Aorta (tissue), 5 donors: ENCODE data around the gene ETFBKMT. TPM values are rescaled to one million over a fixed set of nuclear protein-coding genes. Genes with fewer than 3 reads are reported as not detected.

Source experiments
- ATAC-seq: fragments of 200-7000 bp; cut with Tn5 transposase; one replicate; pipeline ENCODE4 v1.9.1; 2022; ENCODE audit warnings: moderate library complexity; ENCODE audit not compliant: low FRiP score
- DNase-seq, 2 donors: peaks; one replicate each; pipeline ENCODE4 v3.0.0-alpha.2; 2020
- H3K27ac ChIP-seq, 2 donors: one replicate each; pipeline ENCODE4 v1.5.1; 2013; ENCODE audit warnings: low read length in 2 of 2, mild to moderate bottlenecking in 2 of 2, moderate library complexity in 2 of 2, control low read depth in 1 of 2, inconsistent platforms in 1 of 2, low read depth in 1 of 2
- H3K27me3 ChIP-seq, 2 donors: one replicate each; pipeline ENCODE4 v1.6.1; 2013; ENCODE audit warnings: control low read depth in 1 of 2, low read length in 1 of 2, mild to moderate bottlenecking in 1 of 2, moderate library complexity in 1 of 2; ENCODE audit not compliant: insufficient read depth in 2 of 2, control insufficient read depth in 1 of 2
- H3K36me3 ChIP-seq, 2 donors: one replicate each; pipeline ENCODE4 v1.6.1; 2013; ENCODE audit warnings: control low read depth in 1 of 2, low read length in 1 of 2, mild to moderate bottlenecking in 1 of 2; ENCODE audit not compliant: insufficient read depth in 2 of 2, control insufficient read depth in 1 of 2
- H3K4me1 ChIP-seq, 2 donors: one replicate each; pipeline ENCODE4 v1.6.1; 2013; ENCODE audit warnings: low read length in 2 of 2, control low read depth in 1 of 2, mild to moderate bottlenecking in 1 of 2, moderate library complexity in 1 of 2; ENCODE audit not compliant: insufficient read depth in 2 of 2, control insufficient read depth in 1 of 2
- H3K4me3 ChIP-seq, 2 donors: one replicate each; pipeline ENCODE4 v1.5.1; 2013; ENCODE audit warnings: low read length in 2 of 2, control low read depth in 1 of 2, mild to moderate bottlenecking in 1 of 2
- H3K9me3 ChIP-seq: one replicate; pipeline ENCODE4 v1.6.1; 2013; ENCODE audit warnings: mild to moderate bottlenecking, low read length; ENCODE audit not compliant: control insufficient read depth
- WGBS, 2 donors: extraction: QIAGEN DNeasy Blood & Tissue Kit; methylation state at CpG; one replicate each; pipeline ENCODE4 v1.1.7; 2013; 5-methylcytosine and 5-hydroxymethylcytosine counted together
- intact Hi-C, 2 donors: fragments of 100-400 bp; cut with DNase I; formaldehyde crosslinking; loops; one replicate each; pipeline versions ENCODE4 v1.14.2 to v1.15.0; 2022
- polyA plus RNA-seq, 2 donors: library from polyadenylated mRNA; stranded (reverse); fragments of 200-250 nt; gene quantifications; one replicate each; pipeline ENCODE4 v1.2.3, GENCODE V29; 2013
- total RNA-seq, 2 donors: library from RNA; stranded (reverse); fragmentation: NEBNext Ultra II Directional; extraction: Animal tissue kit (Norgen Biotek cat#: 25700); gene quantifications; one replicate each; pipeline ENCODE4 v1.2.1, GENCODE V29; 2021
- donor health status: healthy with polysubstance abuse.
- donor health status: Bipolar disorder and iron deficiency.
- donor health status: DM: no; HTN: no; CAD: no.
- donor health status: DM: no; HTN: no; CAD: no.
- donor health status: DM: yes; HTN: yes; CAD: no.

The ETFBKMT gene
- total and polyA plus RNA-seq, 4 donors = 2.8 to 4.9 (median 2.9) TPM

DNA sequence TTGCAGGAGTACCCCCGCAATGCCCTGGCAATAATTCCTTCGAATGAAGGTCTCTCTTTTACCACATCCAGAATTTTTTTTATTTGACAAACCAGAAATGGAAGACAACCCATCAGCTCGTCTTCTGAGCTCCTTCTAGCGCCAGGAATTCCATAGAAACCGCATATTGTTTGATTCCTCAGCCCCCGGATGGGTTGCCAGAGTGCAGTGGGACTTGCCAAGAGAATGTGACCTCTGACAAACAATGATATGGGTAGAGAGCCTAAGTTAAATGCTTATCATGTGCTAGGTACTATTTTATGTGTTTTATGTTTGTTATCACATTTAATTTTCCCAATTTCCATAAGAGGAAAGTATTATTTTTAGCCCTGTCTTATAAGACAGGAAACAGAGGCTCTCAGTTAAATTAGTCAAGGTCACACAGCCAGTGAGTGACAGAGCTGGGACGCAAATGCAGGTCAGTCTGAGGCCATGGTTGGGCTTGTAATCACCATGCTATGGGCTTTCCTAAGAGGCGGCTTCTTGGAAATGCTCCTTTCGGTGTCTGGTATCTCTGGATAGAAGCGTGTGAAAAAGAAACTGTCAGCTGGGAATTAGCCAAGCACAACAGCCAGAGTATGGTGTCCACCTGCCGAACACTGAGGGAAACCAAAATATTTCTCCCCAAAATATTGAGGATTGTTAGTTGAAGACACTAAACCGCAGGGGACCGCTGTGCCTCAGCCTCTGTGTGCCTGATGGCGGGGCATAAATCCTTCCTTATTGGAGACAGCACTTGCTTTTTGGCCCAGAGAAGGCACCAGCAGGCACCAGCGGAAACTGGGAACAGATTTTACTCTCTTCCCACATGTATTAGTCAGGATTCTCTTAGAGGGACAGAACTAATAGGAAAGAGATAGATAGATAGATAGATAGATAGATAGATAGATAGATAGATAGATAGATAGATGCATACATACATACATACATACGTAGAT, 29.4 kb upstream of the ETFBKMT start:
- DNase-seq = peak in 1 of 2 donors; percentile 57
- no peaks in the 10 kb centered on the region for H3K9me3 ChIP-seq
- WGBS, 2 donors = 43 to 48% methylated on average over 16 of the region's 16 CpGs
- no peak overlapping the region for H3K27ac ChIP-seq
- no peaks in the 10 kb centered on the region for H3K4me1 ChIP-seq
- intact Hi-C loops = loop anchor here in 1 of 2 donors (2.0 kb wide), 1 partner anchor 27 kb away; no protein-coding TSS in a partner anchor
- peak; percentile 53 for ATAC-seq
- no peak overlapping the region for H3K4me3 ChIP-seq
- no peaks in the 10 kb centered on the region for H3K36me3 ChIP-seq
- no peaks in the 10 kb centered on the region for H3K27me3 ChIP-seq

- Histone ChIP-seq H3K4me3 (no peak overlapping the region), H3K27ac (no peak overlapping the region), H3K9me3 (no peaks in the 10 kb centered on the region), H3K4me1 (no peaks in the 10 kb centered on the region), H3K36me3 (no peaks in the 10 kb centered on the region), H3K27me3 (no peaks in the 10 kb centered on the region)
- DNase-seq = no peak
- intact Hi-C loops = no loop called here
- ATAC-seq = no peak
- 96 to 97% methylated on average over 6 of the region's 6 CpGs for WGBS, 2 donors
Measured at GRCh38 chr12:31631023-31631724, 28.3 kb upstream of the ETFBKMT start.

DNA sequence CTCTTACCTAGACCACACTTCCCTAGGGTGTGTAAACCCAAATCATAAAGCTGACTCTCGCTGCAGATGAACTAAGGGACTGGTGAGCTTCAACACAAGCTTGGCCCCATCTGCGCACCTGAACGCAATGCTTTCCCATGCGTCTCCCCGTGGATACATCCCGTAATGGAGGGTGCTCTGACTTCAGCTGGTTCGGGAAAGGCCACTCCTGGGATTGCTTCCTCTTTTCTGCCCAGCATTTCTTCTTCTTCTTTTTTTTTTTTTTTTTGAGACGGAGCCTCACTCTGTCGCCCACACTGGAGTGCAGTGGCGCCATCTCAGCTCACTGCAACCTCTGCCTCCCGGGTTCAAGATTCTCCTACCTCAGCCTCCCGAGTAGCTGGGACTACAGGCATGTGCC, 27.7 kb upstream of the ETFBKMT start:
- Histone ChIP-seq H3K9me3 (no peaks in the 10 kb centered on the region), H3K4me1 (no peaks in the 10 kb centered on the region), H3K36me3 (no peaks in the 10 kb centered on the region), H3K27ac (no peak overlapping the region), H3K27me3 (no peaks in the 10 kb centered on the region), H3K4me3 (no peak overlapping the region)
- 93 to 95% methylated on average over 12 of the region's 12 CpGs for WGBS, 2 donors
- intact Hi-C loops = no loop called here
- ATAC-seq = no peak
- no peak for DNase-seq

GRCh38 chr12:31633464-31633863, 26.0 kb upstream of the ETFBKMT start:
- intact Hi-C loops = no loop called here
- H3K27me3 ChIP-seq = no peaks in the 10 kb centered on the region
- H3K4me3 ChIP-seq = no peak overlapping the region
- no peak overlapping the region for H3K27ac ChIP-seq
- H3K4me1 ChIP-seq = no peaks in the 10 kb centered on the region
- H3K9me3 ChIP-seq = no peaks in the 10 kb centered on the region
- WGBS, 2 donors = 75 to 89% methylated on average over 4 of the region's 4 CpGs
- DNase-seq (no peak), ATAC-seq (no peak)
- H3K36me3 ChIP-seq = no peaks in the 10 kb centered on the region

DNA sequence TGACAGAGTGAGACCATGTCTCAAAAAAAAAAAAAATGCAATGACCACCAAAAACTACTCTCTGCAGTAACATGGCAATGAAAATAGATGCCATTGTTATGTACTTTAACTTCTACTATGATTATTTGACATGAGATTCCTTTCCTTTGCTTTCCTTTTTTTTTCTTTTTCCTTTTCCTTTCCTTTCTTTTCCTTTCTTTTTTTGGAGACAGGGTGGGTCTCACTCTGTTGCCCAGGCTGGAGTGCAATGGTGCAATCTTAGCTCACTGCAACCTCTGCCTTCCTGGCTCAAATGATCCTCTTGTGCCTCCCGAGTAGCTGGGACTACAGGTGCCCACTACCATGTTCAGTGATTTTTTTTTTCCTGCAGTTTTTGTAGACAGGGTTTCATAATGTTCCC, 24.9 kb upstream of the ETFBKMT start:
- ATAC-seq (no peak), DNase-seq (no peak)
- 89% methylated on average over 1 of the region's 1 CpG for WGBS, 2 donors
- H3K4me3 ChIP-seq = no peak overlapping the region
- H3K4me1 ChIP-seq = no peaks in the 10 kb centered on the region
- H3K27ac ChIP-seq = no peak overlapping the region
- H3K36me3 ChIP-seq = no peaks in the 10 kb centered on the region
- intact Hi-C loops = loop anchor here in 1 of 2 donors (5.0 kb wide), 1 partner anchor 42 kb away; the partner anchor contains the start of gene DENND5B
- no peaks in the 10 kb centered on the region for H3K27me3 ChIP-seq
- no peaks in the 10 kb centered on the region for H3K9me3 ChIP-seq

GRCh38 chr12:31641509-31642090, 17.9 kb upstream of the ETFBKMT start:
- Histone ChIP-seq H3K36me3 (no peaks in the 10 kb centered on the region), H3K4me1 (no peaks in the 10 kb centered on the region), H3K27ac (no peak overlapping the region), H3K4me3 (no peak overlapping the region), H3K27me3 (no peaks in the 10 kb centered on the region), H3K9me3 (no peaks in the 10 kb centered on the region)
- 54 to 59% methylated on average over 11 of the region's 11 CpGs for WGBS, 2 donors
- DNase-seq (no peak), ATAC-seq (no peak)
- intact Hi-C loops = no loop called here

DNA sequence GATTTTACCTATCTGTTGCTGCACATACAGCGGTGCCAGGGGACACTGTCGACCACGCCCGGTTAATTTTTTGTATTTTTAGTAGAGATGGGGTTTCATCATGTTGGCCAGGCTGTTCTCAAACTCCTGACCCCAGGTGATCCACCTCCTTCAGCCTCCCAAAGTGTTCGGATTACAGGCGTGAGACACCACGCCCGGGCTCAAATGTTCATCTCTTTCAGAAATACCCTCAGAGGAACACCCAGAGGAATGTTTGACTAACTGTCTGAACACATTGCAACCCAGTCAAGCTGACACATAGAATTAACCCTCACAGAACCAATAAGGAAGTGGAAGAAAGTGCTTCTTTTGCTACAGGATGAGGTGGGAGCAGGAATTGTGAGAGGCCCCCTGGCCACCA, 15.0 kb upstream of the ETFBKMT start:
- 83 to 87% methylated on average over 8 of the region's 8 CpGs for WGBS, 2 donors
- no peak for DNase-seq
- intact Hi-C loops = no loop called here

DNA sequence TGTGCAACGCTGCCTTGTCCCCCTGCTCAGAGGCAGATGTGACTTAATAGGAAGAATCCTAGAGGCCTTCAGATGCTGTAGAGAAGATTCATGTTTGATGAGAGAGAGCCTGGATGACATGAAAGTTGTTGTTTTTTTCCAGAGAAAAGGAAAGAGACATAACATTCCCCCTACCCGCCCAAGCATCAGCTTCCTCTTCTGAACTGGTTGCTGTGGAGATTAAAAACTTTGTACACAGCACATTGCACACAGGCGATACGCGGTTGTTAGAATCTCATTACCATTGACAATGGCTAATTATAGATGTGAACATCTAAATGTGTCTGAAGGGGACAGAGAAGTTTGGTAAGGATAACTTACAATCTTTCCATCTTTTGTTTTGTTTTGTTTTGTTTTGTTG, 13.6 kb upstream of the ETFBKMT start:
- Histone ChIP-seq H3K4me1 (no peaks in the 10 kb centered on the region), H3K4me3 (no peak overlapping the region), H3K27me3 (no peaks in the 10 kb centered on the region), H3K9me3 (no peaks in the 10 kb centered on the region), H3K27ac (no peak overlapping the region), H3K36me3 (no peaks in the 10 kb centered on the region)
- DNase-seq = no peak
- WGBS, 2 donors = 74 to 76% methylated on average over 5 of the region's 5 CpGs
- ATAC-seq = no peak
- intact Hi-C loops = no loop called here

More for the DNA sequence above, 15.0 kb upstream of the ETFBKMT start:
- no peak for ATAC-seq
- Histone ChIP-seq H3K36me3 (no peaks in the 10 kb centered on the region), H3K27ac (no peak overlapping the region), H3K27me3 (no peaks in the 10 kb centered on the region), H3K4me3 (no peak overlapping the region), H3K9me3 (no peaks in the 10 kb centered on the region), H3K4me1 (no peaks in the 10 kb centered on the region)
